Epithelial cell of proximal tubule (primary cell): ENCODE measurements around the gene PPFIA2. TPM values are rescaled to one million over a fixed set of nuclear protein-coding genes. Genes with fewer than 3 reads are reported as not detected.

Experiments used
- DNase-seq: peaks from one replicate; pipeline ENCODE4 v3.0.0-alpha.2; 2011; ENCODE audit warnings: low read depth
- H3K4me3 ChIP-seq: 2 replicates; pipeline ENCODE4 v1.5.1; 2011; ENCODE audit warnings: low read depth, mild to moderate bottlenecking, low read length
- CTCF ChIP-seq: conservative IDR thresholded peaks from 2 replicates; pipeline ENCODE4 v1.5.1; 2012; ENCODE audit warnings: low read depth, mild to moderate bottlenecking, low read length
- total RNA-seq: library from RNA; depleted of rRNA; stranded (reverse); fragments of >200 nt; gene quantifications from 2 replicates; pipeline ENCODE4 v1.2.3, GENCODE V29; 2015

Gene PPFIA2
- 0.06 and 0.80 TPM in 2 replicates for total RNA-seq

- no peak for DNase-seq
- H3K4me3 ChIP-seq, result peak within 1 kb of the TSS; percentile 66
Measured at GRCh38 chr12:81759190-81760051, at the start of gene PPFIA2. Gene PPFIA2, minus strand, starts transcription at chr12:81759350.

GRCh38 chr12:81800298-81801148, 41.4 kb upstream of the PPFIA2 start:
- no peak overlapping the region for H3K4me3 ChIP-seq
- DNase-seq, result peak; percentile 53
- TF ChIP-seq CTCF, result no peak

More at GRCh38 chr12:81759190-81760051, at the start of gene PPFIA2:
- TF ChIP-seq CTCF, result no peak

GRCh38 chr12:81798294-81798693, 39.1 kb upstream of the PPFIA2 start:
- DNase-seq, result no peak
- no peak overlapping the region for H3K4me3 ChIP-seq
- TF ChIP-seq CTCF, result no peak

- TF ChIP-seq CTCF, result peak; percentile 56
- H3K4me3 ChIP-seq, result no peak overlapping the region
- no peak for DNase-seq
Measured at GRCh38 chr12:81797100-81797499, 38.0 kb upstream of the PPFIA2 start.

- DNase-seq, result no peak
- no peak overlapping the region for H3K4me3 ChIP-seq
- no peak for TF ChIP-seq CTCF
Measured at GRCh38 chr12:81792666-81793065, 33.5 kb upstream of the PPFIA2 start.

GRCh38 chr12:81779216-81779615, 20.1 kb upstream of the PPFIA2 start:
- no peak for DNase-seq
- no peak for TF ChIP-seq CTCF
- no peak overlapping the region for H3K4me3 ChIP-seq
